ENCODE results near the gene NCKAP5.
"Not testable (repeated sequence)": the region's sequence is repeated elsewhere in the genome, so short reads cannot be mapped to it uniquely, and the experiment has no call there.

Gene NCKAP5

GRCh38 chr2:132703396-132703795 lies 864.9 kb downstream of the NCKAP5 start:
- Mint-ChIP-seq H3K9me3 (no peaks in the 10 kb centered on the region), H3K27me3 (ENCODE audit: low read depth) (no peaks in the 10 kb centered on the region), H3K4me1 (no peaks in the 10 kb centered on the region), H3K27ac (no peak overlapping the region), H3K36me3 (ENCODE audit: low read depth) (no peaks in the 10 kb centered on the region), H3K4me3 (no peak overlapping the region)
- TF ChIP-seq CTCF (IDR thresholded peaks at IDR 0.05; ENCODE audit: unreplicated experiment in 3 of 3) = no peak

- no peaks in the 10 kb centered on the region for H3K36me3 Mint-ChIP-seq (ENCODE audit: low read depth)
- no peak overlapping the region for H3K27ac Mint-ChIP-seq
- H3K4me1 Mint-ChIP-seq = no peaks in the 10 kb centered on the region
- no peaks in the 10 kb centered on the region for H3K9me3 Mint-ChIP-seq
- H3K27me3 Mint-ChIP-seq (ENCODE audit: low read depth) = no peaks in the 10 kb centered on the region
- TF ChIP-seq CTCF (IDR thresholded peaks at IDR 0.05; ENCODE audit: unreplicated experiment in 3 of 3) = no peak
- no peak overlapping the region for H3K4me3 Mint-ChIP-seq
These were observed 866.5 kb downstream of the NCKAP5 start for GRCh38 chr2:132701810-132702209.

GRCh38 chr2:132699802-132700201 lies 868.5 kb downstream of the NCKAP5 start:
- H3K27ac Mint-ChIP-seq; H3K4me3 Mint-ChIP-seq; H3K9me3 Mint-ChIP-seq; H3K4me1 Mint-ChIP-seq; H3K27me3 Mint-ChIP-seq (ENCODE audit: low read depth); H3K36me3 Mint-ChIP-seq (ENCODE audit: low read depth): not testable (repeated sequence)

GRCh38 chr2:132698347-132698746 lies 869.9 kb downstream of the NCKAP5 start:
- not testable (repeated sequence) for H3K4me1 Mint-ChIP-seq; H3K9me3 Mint-ChIP-seq; H3K27me3 Mint-ChIP-seq (ENCODE audit: low read depth); H3K4me3 Mint-ChIP-seq; H3K27ac Mint-ChIP-seq; H3K36me3 Mint-ChIP-seq (ENCODE audit: low read depth)

GRCh38 chr2:132697556-132698205 lies 870.6 kb downstream of the NCKAP5 start:
- Mint-ChIP-seq H3K4me3 (no peak overlapping the region), H3K36me3 (ENCODE audit: low read depth) (no peaks in the 10 kb centered on the region), H3K27me3 (ENCODE audit: low read depth) (no peaks in the 10 kb centered on the region), H3K9me3 (no peaks in the 10 kb centered on the region), H3K4me1 (no peaks in the 10 kb centered on the region), H3K27ac (no peak overlapping the region)
- TF ChIP-seq CTCF (IDR thresholded peaks at IDR 0.05; ENCODE audit: unreplicated experiment in 3 of 3) = no peak

- H3K36me3 Mint-ChIP-seq (ENCODE audit: low read depth) = no peaks in the 10 kb centered on the region
- no peak overlapping the region for H3K4me3 Mint-ChIP-seq
- H3K27ac Mint-ChIP-seq = no peak overlapping the region
- no peak for TF ChIP-seq CTCF (IDR thresholded peaks at IDR 0.05; ENCODE audit: unreplicated experiment in 3 of 3)
- H3K4me1 Mint-ChIP-seq = no peaks in the 10 kb centered on the region
- H3K27me3 Mint-ChIP-seq (ENCODE audit: low read depth) = no peaks in the 10 kb centered on the region
- no peaks in the 10 kb centered on the region for H3K9me3 Mint-ChIP-seq
These were observed 875.4 kb downstream of the NCKAP5 start for GRCh38 chr2:132692816-132693215.

- TF ChIP-seq CTCF (IDR thresholded peaks at IDR 0.05; ENCODE audit: unreplicated experiment in 3 of 3) = no peak
- Mint-ChIP-seq H3K36me3 (ENCODE audit: low read depth) (no peaks in the 10 kb centered on the region), H3K27ac (no peak overlapping the region), H3K9me3 (no peaks in the 10 kb centered on the region), H3K4me3 (no peak overlapping the region), H3K4me1 (no peaks in the 10 kb centered on the region), H3K27me3 (ENCODE audit: low read depth) (no peaks in the 10 kb centered on the region)
These were observed 876.7 kb downstream of the NCKAP5 start for GRCh38 chr2:132691556-132691955.

All from nephron (organoid).